Right renal cortex interstitium (tissue), 3 donors: ENCODE data around the gene DNAJB2. TPM values are rescaled to one million over a fixed set of nuclear protein-coding genes. Genes with fewer than 3 reads are reported as not detected.
"Not testable (repeated sequence)": the region's sequence is repeated elsewhere in the genome, so short reads cannot be mapped to it uniquely, and the experiment has no call there.

Source experiments
- DNase-seq, 3 donors: peaks; one replicate each; pipeline ENCODE4 v3.0.0-alpha.2; 2013; ENCODE audit warnings: low read depth in 3 of 3, low spot score in 2 of 3
- polyA plus RNA-seq, 3 donors: library from polyadenylated mRNA; unstranded; fragments of 120-200 nt; gene quantifications; one replicate each; pipeline ENCODE4 v1.2.1, GENCODE V29; 2013; ENCODE audit not compliant: insufficient read length in 3 of 3

The DNAJB2 gene
- polyA plus RNA-seq, 3 donors = 64.2 to 74.9 (median 69.1) TPM

- peak; percentile 48 to 67 (median 64) for DNase-seq
Observed at GRCh38 chr2:219298759-219299371, 19.7 kb downstream of the DNAJB2 start.

- DNase-seq = no peak
Observed at GRCh38 chr2:219299372-219299760, 20.2 kb downstream of the DNAJB2 start.

GRCh38 chr2:219300022-219300421 lies 20.9 kb downstream of the DNAJB2 start:
- no peak for DNase-seq

- DNase-seq = no peak
Observed at GRCh38 chr2:219302412-219302968, 23.3 kb downstream of the DNAJB2 start.

GRCh38 chr2:219304223-219304622 lies 25.1 kb downstream of the DNAJB2 start:
- no peak for DNase-seq

GRCh38 chr2:219306047-219306446 lies 26.9 kb downstream of the DNAJB2 start:
- DNase-seq = no peak

- DNase-seq = peak in 2 of 3 donors; percentile 53 to 73
Observed at GRCh38 chr2:219308142-219309101, 29.3 kb downstream of the DNAJB2 start.

- no peak for DNase-seq
Observed at GRCh38 chr2:219309278-219309677, 30.1 kb downstream of the DNAJB2 start, which contains the start of gene PTPRN. TSS of gene PTPRN (minus strand) at chr2:219309401. CDS start at chr2:219309332, 69 bp downstream.

- not testable (repeated sequence) for DNase-seq
Observed at GRCh38 chr2:219312683-219313263, 33.6 kb downstream of the DNAJB2 start.

- no peak for DNase-seq
Observed at GRCh38 chr2:219314804-219315468, 35.8 kb downstream of the DNAJB2 start.

GRCh38 chr2:219323434-219323833 lies 44.3 kb downstream of the DNAJB2 start:
- no peak for DNase-seq

GRCh38 chr2:219325136-219325535 lies 46.0 kb downstream of the DNAJB2 start:
- no peak for DNase-seq

GRCh38 chr2:219325657-219326315 lies 46.6 kb downstream of the DNAJB2 start:
- DNase-seq = no peak

- DNase-seq = no peak
Observed at GRCh38 chr2:219327719-219328118, 48.6 kb downstream of the DNAJB2 start.

- DNase-seq = peak in 2 of 3 donors; percentile 31 to 33
Observed at GRCh38 chr2:219331560-219332213, 52.5 kb downstream of the DNAJB2 start.

- no peak for DNase-seq
Observed at GRCh38 chr2:219332542-219332941, 53.4 kb downstream of the DNAJB2 start, which contains the start of gene RESP18. TSS of gene RESP18 (minus strand) at chr2:219332744.

GRCh38 chr2:219334076-219334475 lies 54.9 kb downstream of the DNAJB2 start:
- no peak for DNase-seq

GRCh38 chr2:219335373-219335786 lies 56.2 kb downstream of the DNAJB2 start:
- no peak for DNase-seq
